Naive thymus-derived CD4-positive, alpha-beta T cell (primary cell): ENCODE data around the gene MDH2. TPM values are rescaled to one million over a fixed set of nuclear protein-coding genes. Genes with fewer than 3 reads are reported as not detected.
"Not testable (repeated sequence)": the region's sequence is repeated elsewhere in the genome, so short reads cannot be mapped to it uniquely, and the experiment has no call there.

Experiments used
- ATAC-seq: fragments of 150-1000 bp; cut with Tn5 transposase; 2 replicates; pipeline ENCODE4 v1.10.0; 2021; ENCODE audit warnings: mild to moderate bottlenecking, moderate library complexity
- CTCF ChIA-PET: fragments of 350-600 bp; sonication (Branson Sonifier 250); formaldehyde crosslinking; loops from one replicate; lab custom pipeline; 2021; ENCODE audit warnings: antibody characterized with exemption; lab: Charles Lee
- POLR2A ChIA-PET: fragments of 350-600 bp; sonication (Branson Sonifier 250); formaldehyde crosslinking; loops from one replicate; lab custom pipeline; 2021; ENCODE audit warnings: antibody characterized with exemption, inconsistent platforms; lab: Charles Lee
- DNase-seq, 9 donors: peaks; one replicate each; pipeline versions ENCODE4 v3.0.0 to v3.0.0-alpha.2; 2020 to 2022; ENCODE audit warnings: mixed read lengths in 1 of 9
- H3K27ac ChIP-seq: one replicate; pipeline ENCODE4 v1.7.0; 2013; ENCODE audit warnings: mild to moderate bottlenecking, low read depth, low read length, moderate library complexity
- H3K27me3 ChIP-seq, 2 donors: one replicate each; pipeline ENCODE4 v1.7.0; 2013; ENCODE audit warnings: low read length in 2 of 2, mild to moderate bottlenecking in 2 of 2, moderate library complexity in 2 of 2; ENCODE audit not compliant: control insufficient read depth in 2 of 2, insufficient read depth in 2 of 2
- H3K36me3 ChIP-seq, 3 experiments: 1 replicate in 2 of 3; 2 replicates in 1 of 3; pipeline ENCODE4 v1.7.0; 2013; ENCODE audit warnings: low read length in 3 of 3, mild to moderate bottlenecking in 3 of 3, moderate library complexity in 1 of 3; ENCODE audit not compliant: insufficient read depth in 3 of 3, control insufficient read depth in 2 of 3
- H3K4me1 ChIP-seq, 2 donors: one replicate each; pipeline ENCODE4 v1.7.0; 2013; ENCODE audit warnings: low read length in 2 of 2, mild to moderate bottlenecking in 2 of 2, moderate library complexity in 1 of 2; ENCODE audit not compliant: control insufficient read depth in 2 of 2, insufficient read depth in 2 of 2
- H3K4me3 ChIP-seq: 2 replicates; pipeline ENCODE4 v1.7.0; 2013; ENCODE audit warnings: mild to moderate bottlenecking, low read length
- H3K9me3 ChIP-seq, 3 experiments: 1 replicate in 2 of 3; 2 replicates in 1 of 3; pipeline ENCODE4 v1.7.0; 2013; ENCODE audit warnings: low read length in 3 of 3; ENCODE audit not compliant: control insufficient read depth in 2 of 3
- H3K27ac Mint-ChIP-seq, 9 donors: one replicate each; pipeline ENCODE4 v1.8.0; 2020 to 2022; ENCODE audit warnings: mixed read lengths in 9 of 9, mild to moderate bottlenecking in 8 of 9, moderate library complexity in 5 of 9, inconsistent platforms in 2 of 9
- H3K27me3 Mint-ChIP-seq, 5 donors: one replicate each; pipeline ENCODE4 v1.8.0; 2021 to 2022; ENCODE audit warnings: mixed read lengths in 5 of 5, mild to moderate bottlenecking in 1 of 5
- H3K36me3 Mint-ChIP-seq, 5 donors: one replicate each; pipeline ENCODE4 v1.8.0; 2020 to 2022; ENCODE audit warnings: mixed read lengths in 5 of 5, mild to moderate bottlenecking in 3 of 5, inconsistent platforms in 1 of 5
- H3K4me1 Mint-ChIP-seq, 7 donors: one replicate each; pipeline ENCODE4 v1.8.0; 2020 to 2022; ENCODE audit warnings: mixed read lengths in 7 of 7, mild to moderate bottlenecking in 3 of 7, inconsistent platforms in 1 of 7
- H3K4me3 Mint-ChIP-seq, 10 donors: one replicate each; pipeline ENCODE4 v1.8.0; 2020 to 2022; ENCODE audit warnings: mild to moderate bottlenecking in 10 of 10, mixed read lengths in 10 of 10, moderate library complexity in 6 of 10, inconsistent platforms in 2 of 10
- H3K9me3 Mint-ChIP-seq, 11 donors: one replicate each; pipeline ENCODE4 v1.8.0; 2020 to 2022; ENCODE audit warnings: mixed read lengths in 11 of 11, mild to moderate bottlenecking in 4 of 11, inconsistent platforms in 1 of 11, moderate library complexity in 1 of 11
- intact Hi-C, 2 donors: fragments of 100-400 bp; cut with micrococcal nuclease; formaldehyde crosslinking; loops; one replicate each; pipeline ENCODE4 v1.15.1; 2023
- polyA plus RNA-seq, 2 donors: library from polyadenylated mRNA; unstranded; fragments of 300-500 nt; fragmentation: Illumina TruSeq; gene quantifications; one replicate each; pipeline ENCODE4 v1.2.3, GENCODE V29; 2021
- total RNA-seq, 6 experiments: library from RNA in 5 of 6; stranded (reverse) in 5 of 6; gene quantifications; 1 replicate in 5 of 6; 2 replicates in 1 of 6; pipeline ENCODE4 v1.2.3 and lab custom pipeline; 2021 to 2026

Gene MDH2
- total and polyA plus RNA-seq, 7 experiments from 2014 or later: 71.7 to 172 (median 78.9) TPM

- Histone ChIP-seq H3K4me1 (peaks cover 7 to 10% of the 10 kb centered on the region in 2 donors), H3K36me3 (peaks cover 0 to 10% (median 0%) of the 10 kb centered on the region in 3 experiments), H3K27ac (no peak overlapping the region), H3K4me3 (no peak overlapping the region), H3K27me3 (no peaks in the 10 kb centered on the region), H3K9me3 (no peaks in the 10 kb centered on the region)
- Mint-ChIP-seq H3K4me1 (peaks cover 0 to 23% (median 19%) of the 10 kb centered on the region in 7 donors), H3K9me3 (no peaks in the 10 kb centered on the region), H3K27ac (peak overlapping the region in 1 of 9 donors; percentile 14), H3K36me3 (peaks cover 8 to 54% (median 29%) of the 10 kb centered on the region in 5 donors), H3K27me3 (no peaks in the 10 kb centered on the region), H3K4me3 (peak overlapping the region in 1 of 10 donors; percentile 40)
- intact Hi-C loops: loop anchor here (1.0 kb wide), 3 partner anchors 154 to 281 kb away; no protein-coding TSS in a partner anchor
- ATAC-seq (peak; percentile 75), DNase-seq (peak; percentile 40 to 73 (median 58))
- POLR2A ChIA-PET: interaction anchor here (0.9 to 1.4 kb wide), 3 partner anchors 104 to 153 kb away, joined by 3 to 4 read pairs (median 3); no protein-coding TSS in a partner anchor
- CTCF ChIA-PET: interaction anchor here (0.6 to 3.5 kb wide), 23 partner anchors 9 to 1062 kb away, joined by 3 to 56 read pairs (median 4); partner anchors contain the start of genes POR and RHBDD2
Measured at GRCh38 chr7:76020031-76020714, 27.7 kb upstream of the MDH2 start.

- POLR2A ChIA-PET: no interaction called here
- Mint-ChIP-seq H3K27ac (peak overlapping the region in 3 of 9 donors; percentile 10 to 51 (median 34)), H3K4me1 (peaks cover 0 to 23% (median 19%) of the 10 kb centered on the region in 7 donors), H3K27me3 (no peaks in the 10 kb centered on the region), H3K36me3 (peaks cover 6 to 43% (median 25%) of the 10 kb centered on the region in 5 donors), H3K4me3 (no peak overlapping the region), H3K9me3 (no peaks in the 10 kb centered on the region)
- Histone ChIP-seq H3K27ac (no peak overlapping the region), H3K36me3 (peaks cover 0 to 16% (median 0%) of the 10 kb centered on the region in 3 experiments), H3K9me3 (no peaks in the 10 kb centered on the region), H3K4me1 (peaks cover 7 to 10% of the 10 kb centered on the region in 2 donors), H3K27me3 (no peaks in the 10 kb centered on the region), H3K4me3 (no peak overlapping the region)
- intact Hi-C loops: no loop called here
- CTCF ChIA-PET: interaction anchor here (0.5 to 3.5 kb wide), 3 partner anchors 10 to 157 kb away, joined by 3 to 56 read pairs (median 4); no protein-coding TSS in a partner anchor
- DNase-seq (no peak), ATAC-seq (no peak)
Measured at GRCh38 chr7:76022026-76022780, 25.7 kb upstream of the MDH2 start.

GRCh38 chr7:76023002-76023401 lies 24.9 kb upstream of the MDH2 start:
- H3K4me1 Mint-ChIP-seq: peaks cover 0 to 23% (median 19%) of the 10 kb centered on the region in 7 donors
- H3K36me3 Mint-ChIP-seq: peaks cover 4 to 38% (median 24%) of the 10 kb centered on the region in 5 donors
- H3K9me3 ChIP-seq: no peaks in the 10 kb centered on the region
- H3K36me3 ChIP-seq: peaks cover 0 to 18% (median 0%) of the 10 kb centered on the region in 3 experiments
- no peaks in the 10 kb centered on the region for H3K27me3 Mint-ChIP-seq
- H3K27me3 ChIP-seq: no peaks in the 10 kb centered on the region
- H3K9me3 Mint-ChIP-seq: no peaks in the 10 kb centered on the region
- POLR2A ChIA-PET: no interaction called here
- no peak overlapping the region for H3K27ac ChIP-seq
- H3K4me3 ChIP-seq: no peak overlapping the region
- DNase-seq (no peak), ATAC-seq (peak; percentile 71)
- CTCF ChIA-PET: interaction anchor here (0.5 to 0.6 kb wide), 2 partner anchors 9 to 15 kb away, joined by 3 to 4 read pairs; no protein-coding TSS in a partner anchor
- H3K4me3 Mint-ChIP-seq: peak overlapping the region in 1 of 10 donors; percentile 8
- peak overlapping the region in 1 of 9 donors; percentile 20 for H3K27ac Mint-ChIP-seq
- intact Hi-C loops: no loop called here
- H3K4me1 ChIP-seq: peaks cover 7 to 10% of the 10 kb centered on the region in 2 donors

- H3K4me3 Mint-ChIP-seq, H3K9me3 Mint-ChIP-seq, H3K4me1 ChIP-seq, ATAC-seq, H3K9me3 ChIP-seq, intact Hi-C loops, H3K27me3 ChIP-seq, H3K27ac Mint-ChIP-seq, DNase-seq, POLR2A ChIA-PET, H3K36me3 ChIP-seq, H3K27me3 Mint-ChIP-seq, H3K27ac ChIP-seq, H3K4me3 ChIP-seq: not testable (repeated sequence)
- CTCF ChIA-PET: interaction anchor here (1.2 kb wide), 1 partner anchor 9 kb away, joined by 3 read pairs; no protein-coding TSS in a partner anchor
- Mint-ChIP-seq H3K36me3 (peaks cover 0 to 16% (median 7%) of the 10 kb centered on the region in 5 donors), H3K4me1 (peaks cover 0 to 17% (median 6%) of the 10 kb centered on the region in 7 donors)
Measured at GRCh38 chr7:76029682-76030081, 18.2 kb upstream of the MDH2 start.

GRCh38 chr7:76031964-76032363 lies 15.9 kb upstream of the MDH2 start:
- no peak for ATAC-seq
- H3K27ac Mint-ChIP-seq: peak overlapping the region in 1 of 9 donors; percentile 38

GRCh38 chr7:76037310-76037709 lies 10.6 kb upstream of the MDH2 start:
- Mint-ChIP-seq H3K27me3 (no peaks in the 10 kb centered on the region), H3K4me3 (no peak overlapping the region), H3K4me1 (peaks cover 4 to 23% (median 10%) of the 10 kb centered on the region in 7 donors), H3K27ac (no peak overlapping the region), H3K36me3 (peaks cover 0 to 10% (median 0%) of the 10 kb centered on the region in 5 donors), H3K9me3 (peaks cover 0 to 5% (median 0%) of the 10 kb centered on the region in 11 donors)
- POLR2A ChIA-PET: interaction anchor here (1.0 kb wide), 1 partner anchor 10 kb away, joined by 3 read pairs; the partner anchor contains the start of genes MDH2 and STYXL1
- Histone ChIP-seq H3K9me3 (no peaks in the 10 kb centered on the region), H3K4me1 (no peaks in the 10 kb centered on the region), H3K27ac (no peak overlapping the region), H3K36me3 (peaks cover 0 to 4% (median 0%) of the 10 kb centered on the region in 3 experiments), H3K4me3 (no peak overlapping the region), H3K27me3 (no peaks in the 10 kb centered on the region)
- CTCF ChIA-PET: no interaction called here
- ATAC-seq (no peak), DNase-seq (no peak)
- intact Hi-C loops: no loop called here

More at GRCh38 chr7:76031964-76032363, 15.9 kb upstream of the MDH2 start:
- peaks cover 0 to 4% (median 0%) of the 10 kb centered on the region in 3 experiments for H3K36me3 ChIP-seq
- Mint-ChIP-seq H3K27me3 (no peaks in the 10 kb centered on the region), H3K4me1 (peaks cover 0 to 20% (median 6%) of the 10 kb centered on the region in 7 donors), H3K9me3 (peaks cover 0 to 5% (median 0%) of the 10 kb centered on the region in 11 donors), H3K36me3 (peaks cover 0 to 16% (median 4%) of the 10 kb centered on the region in 5 donors), H3K4me3 (no peak overlapping the region)
- ChIA-PET POLR2A (no interaction called here), CTCF (interaction anchor here (0.9 kb wide), 1 partner anchor 9 kb away, joined by 4 read pairs; no protein-coding TSS in a partner anchor)
- no peak overlapping the region for H3K27ac ChIP-seq
- no peaks in the 10 kb centered on the region for H3K4me1 ChIP-seq
- H3K4me3 ChIP-seq: no peak overlapping the region
- DNase-seq: no peak
- no peaks in the 10 kb centered on the region for H3K27me3 ChIP-seq
- intact Hi-C loops: loop anchor here in 1 of 2 donors (1.0 kb wide), 1 partner anchor 38 kb away; no protein-coding TSS in a partner anchor
- no peaks in the 10 kb centered on the region for H3K9me3 ChIP-seq
